Chondrocyte (in vitro differentiated cells): ENCODE data around the gene SS18L1. TPM values are rescaled to one million over a fixed set of nuclear protein-coding genes. Genes with fewer than 3 reads are reported as not detected.

Experiments
- DNase-seq: peaks from one replicate; pipeline ENCODE4 v3.0.0; 2021; ENCODE audit warnings: mixed read lengths, low spot score
- H3K27ac Mint-ChIP-seq: one replicate; pipeline ENCODE4 v1.8.0; 2021; ENCODE audit warnings: mild to moderate bottlenecking, moderate library complexity, mixed read lengths; ENCODE audit not compliant: unreplicated experiment
- H3K27me3 Mint-ChIP-seq: 2 replicates; pipeline ENCODE4 v1.8.0; 2021; ENCODE audit warnings: low read depth, mixed read lengths
- H3K36me3 Mint-ChIP-seq: 2 replicates; pipeline ENCODE4 v1.8.0; 2021; ENCODE audit warnings: low read depth, mixed read lengths
- H3K4me1 Mint-ChIP-seq: 2 replicates; pipeline ENCODE4 v1.8.0; 2021; ENCODE audit warnings: low read depth, mild to moderate bottlenecking, mixed read lengths
- H3K4me3 Mint-ChIP-seq: one replicate; pipeline ENCODE4 v1.8.0; 2021; ENCODE audit warnings: mild to moderate bottlenecking, moderate library complexity, mixed read lengths; ENCODE audit not compliant: unreplicated experiment
- H3K9me3 Mint-ChIP-seq: 2 replicates; pipeline ENCODE4 v1.8.0; 2021; ENCODE audit warnings: low read depth, mixed read lengths
- CTCF ChIP-seq: fragments of 200-600 bp; sonication (generic); IDR thresholded peaks from 2 replicates; pipeline ENCODE4 v1.5.0; 2021; ENCODE audit warnings: antibody characterized with exemption, mild to moderate bottlenecking, moderate library complexity
- total RNA-seq: library from RNA; stranded (reverse); gene quantifications from 3 replicates; pipeline ENCODE4 v1.2.1, GENCODE V29; 2021

The SS18L1 gene
- total RNA-seq, 1 donor from 2014 or later = 13.4 TPM

GRCh38 chr20:62156254-62156556 is 12.6 kb downstream of the SS18L1 start:
- no peak for DNase-seq
- H3K4me3 Mint-ChIP-seq = no peak overlapping the region
- TF ChIP-seq CTCF = no peak
- no peaks in the 10 kb centered on the region for H3K27me3 Mint-ChIP-seq
- peaks cover 9% of the 10 kb centered on the region for H3K36me3 Mint-ChIP-seq
- H3K4me1 Mint-ChIP-seq = peaks cover 26% of the 10 kb centered on the region
- H3K27ac Mint-ChIP-seq = no peak overlapping the region
- H3K9me3 Mint-ChIP-seq = no peaks in the 10 kb centered on the region

GRCh38 chr20:62156592-62157386 is 13.2 kb downstream of the SS18L1 start:
- peak; percentile 93 for DNase-seq
- H3K4me1 Mint-ChIP-seq = peaks cover 26% of the 10 kb centered on the region
- peaks cover 9% of the 10 kb centered on the region for H3K36me3 Mint-ChIP-seq
- H3K4me3 Mint-ChIP-seq = no peak overlapping the region
- H3K9me3 Mint-ChIP-seq = no peaks in the 10 kb centered on the region
- peak; percentile 83 for TF ChIP-seq CTCF
- no peaks in the 10 kb centered on the region for H3K27me3 Mint-ChIP-seq
- no peak overlapping the region for H3K27ac Mint-ChIP-seq

- no peak for TF ChIP-seq CTCF
- Mint-ChIP-seq H3K4me1 (peaks cover 26% of the 10 kb centered on the region), H3K9me3 (no peaks in the 10 kb centered on the region), H3K36me3 (peaks cover 9% of the 10 kb centered on the region), H3K27ac (no peak overlapping the region), H3K4me3 (no peak overlapping the region), H3K27me3 (no peaks in the 10 kb centered on the region)
- no peak for DNase-seq
Observed at GRCh38 chr20:62157387-62158087, 14.0 kb downstream of the SS18L1 start.

GRCh38 chr20:62158088-62158400 is 14.5 kb downstream of the SS18L1 start:
- Mint-ChIP-seq H3K9me3 (no peaks in the 10 kb centered on the region), H3K4me1 (peaks cover 26% of the 10 kb centered on the region), H3K27me3 (no peaks in the 10 kb centered on the region), H3K4me3 (no peak overlapping the region), H3K36me3 (peaks cover 7% of the 10 kb centered on the region), H3K27ac (no peak overlapping the region)
- no peak for DNase-seq
- no peak for TF ChIP-seq CTCF

GRCh38 chr20:62158541-62158940 is 15.0 kb downstream of the SS18L1 start:
- Mint-ChIP-seq H3K27me3 (no peaks in the 10 kb centered on the region), H3K36me3 (peaks cover 6% of the 10 kb centered on the region), H3K4me3 (no peak overlapping the region), H3K4me1 (peaks cover 26% of the 10 kb centered on the region), H3K27ac (no peak overlapping the region), H3K9me3 (no peaks in the 10 kb centered on the region)
- no peak for TF ChIP-seq CTCF
- no peak for DNase-seq
